HPDE6-E6E7 (cell line): ENCODE measurements around the gene KRT38.
A peak's percentile ranks its signal among the peaks of the same experiment; 100 is the strongest.
"Not testable (repeated sequence)": the region's sequence is repeated elsewhere in the genome, so short reads cannot be mapped to it uniquely, and the experiment has no call there.

Experiments used
- DNase-seq: peaks from one replicate; pipeline ENCODE4 v3.0.0; 2011; ENCODE audit warnings: missing footprints; ENCODE audit errors: extremely low spot score

The KRT38 gene

GRCh38 chr17:41422586-41422985, 18.2 kb downstream of the KRT38 start:
- not testable (repeated sequence) for DNase-seq

GRCh38 chr17:41421617-41422016, 19.2 kb downstream of the KRT38 start:
- no peak for DNase-seq

GRCh38 chr17:41421116-41421515, 19.7 kb downstream of the KRT38 start:
- DNase-seq = peak; percentile 64

- DNase-seq = no peak
These were observed 20.6 kb downstream of the KRT38 start for GRCh38 chr17:41420134-41420533.

- DNase-seq = no peak
These were observed 21.1 kb downstream of the KRT38 start for GRCh38 chr17:41419716-41420115.

- no peak for DNase-seq
These were observed 22.5 kb downstream of the KRT38 start for GRCh38 chr17:41418116-41418860.

GRCh38 chr17:41417576-41418015, 23.2 kb downstream of the KRT38 start:
- DNase-seq = peak; percentile 70

- no peak for DNase-seq
These were observed 23.7 kb downstream of the KRT38 start for GRCh38 chr17:41417127-41417526.

GRCh38 chr17:41416479-41416878, 24.3 kb downstream of the KRT38 start:
- DNase-seq = no peak

GRCh38 chr17:41415833-41416335, 24.9 kb downstream of the KRT38 start:
- DNase-seq = no peak

- DNase-seq = no peak
These were observed 25.4 kb downstream of the KRT38 start for GRCh38 chr17:41415411-41415810.

GRCh38 chr17:41413982-41414381, 26.8 kb downstream of the KRT38 start:
- no peak for DNase-seq

- DNase-seq = no peak
These were observed 27.3 kb downstream of the KRT38 start for GRCh38 chr17:41413353-41413957.

- DNase-seq = no peak
These were observed 29.5 kb downstream of the KRT38 start for GRCh38 chr17:41411072-41411840.

GRCh38 chr17:41407226-41407625, 33.6 kb downstream of the KRT38 start:
- no peak for DNase-seq

- peak; percentile 75 for DNase-seq
These were observed 34.6 kb downstream of the KRT38 start for GRCh38 chr17:41406205-41406604.

GRCh38 chr17:41404024-41404671, 36.6 kb downstream of the KRT38 start:
- peak; percentile 94 for DNase-seq

- no peak for DNase-seq
These were observed 37.3 kb downstream of the KRT38 start for GRCh38 chr17:41403404-41404023.

- DNase-seq = no peak
These were observed 38.6 kb downstream of the KRT38 start for GRCh38 chr17:41402161-41402560.

- DNase-seq = no peak
These were observed 43.7 kb downstream of the KRT38 start, which contains the start of gene KRT31 for GRCh38 chr17:41396996-41397660. Gene KRT31 (minus strand): TSS chr17:41397608. CDS start chr17:41397539, 69 bp downstream.

- DNase-seq = no peak
These were observed 44.4 kb downstream of the KRT38 start for GRCh38 chr17:41396340-41396739.
